Measurements from ENCODE around the gene SLX4IP. TPM values are rescaled to one million over a fixed set of nuclear protein-coding genes. Genes with fewer than 3 reads are reported as not detected.

SLX4IP gene
- total RNA-seq, 1 donor from 2014 or later = 8.6 TPM

DNA sequence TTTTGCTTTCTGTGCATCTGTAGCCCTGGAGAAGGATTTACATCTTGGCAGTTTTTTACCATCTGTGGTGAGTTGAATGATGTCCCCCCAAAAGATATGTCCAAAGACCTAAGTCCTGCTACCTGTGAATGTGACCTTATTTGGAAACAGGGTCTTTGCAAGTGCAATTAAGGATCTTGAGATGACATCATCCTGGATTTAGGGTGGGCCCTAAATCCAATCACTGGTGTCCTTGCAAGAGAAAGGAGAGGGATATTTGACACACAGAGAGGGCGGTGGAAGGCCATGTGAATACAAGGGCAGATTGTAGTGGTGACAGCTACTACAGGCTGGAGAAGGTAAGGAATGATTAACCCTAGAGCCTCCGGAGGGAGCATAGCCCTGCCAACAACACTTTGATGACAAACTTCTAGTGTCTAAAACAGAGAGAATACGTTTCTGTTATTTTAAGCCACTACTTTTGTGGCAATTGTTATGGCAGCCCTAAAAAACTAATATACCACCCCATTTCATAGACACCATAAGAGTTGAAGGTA is 36.2 kb upstream of the SLX4IP start:
- CTCF ChIA-PET = no interaction called here
- ATAC-seq (ENCODE audit: low read depth) = no peak
- Mint-ChIP-seq H3K27ac (no peak overlapping the region), H3K4me1 (no peaks in the 10 kb centered on the region), H3K27me3 (no peaks in the 10 kb centered on the region), H3K36me3 (ENCODE audit: low read depth) (peaks cover 10% of the 10 kb centered on the region), H3K9me3 (no peaks in the 10 kb centered on the region), H3K4me3 (no peak overlapping the region)
- POLR2A ChIA-PET = no interaction called here
- no peak for TF ChIP-seq CTCF (IDR thresholded peaks at IDR 0.05)
- intact Hi-C loops (cut with micrococcal nuclease) = no loop called here
- DNase-seq = no peak

DNA sequence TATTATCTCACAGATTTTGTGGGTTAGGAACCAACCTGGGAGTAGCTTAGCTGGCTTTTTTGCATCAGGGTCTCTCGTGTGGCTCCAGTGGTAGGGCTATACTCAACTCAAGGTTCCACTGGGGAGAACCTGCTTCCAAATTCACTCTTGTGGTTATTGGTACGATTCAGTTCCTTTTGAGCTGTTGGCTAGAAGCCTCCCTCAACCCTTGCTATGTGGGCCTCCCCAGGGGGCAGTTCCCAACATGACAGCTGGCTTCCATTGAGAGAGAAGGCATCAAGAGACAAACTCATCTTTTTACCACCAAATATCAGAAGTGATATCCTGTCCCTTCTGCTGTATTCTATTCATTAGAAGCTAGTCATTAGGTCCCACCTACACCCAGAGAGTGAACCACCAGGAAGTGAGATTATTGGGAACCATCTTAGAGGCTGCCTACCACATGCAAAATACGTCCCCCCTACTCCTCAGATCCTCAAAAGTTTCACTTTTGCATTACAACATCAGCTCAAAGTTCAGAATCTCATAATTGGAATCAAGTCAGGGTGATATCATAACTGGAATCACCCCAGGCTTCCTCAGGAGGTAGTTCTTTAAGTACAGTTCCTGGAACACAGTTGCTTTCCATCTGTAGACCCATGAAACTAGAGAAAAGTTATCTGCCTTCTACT is 32.0 kb upstream of the SLX4IP start:
- Mint-ChIP-seq H3K27ac (no peak overlapping the region), H3K4me3 (no peak overlapping the region), H3K27me3 (no peaks in the 10 kb centered on the region), H3K36me3 (ENCODE audit: low read depth) (peaks cover 36% of the 10 kb centered on the region), H3K4me1 (peaks cover 4% of the 10 kb centered on the region), H3K9me3 (no peaks in the 10 kb centered on the region)
- POLR2A ChIA-PET = no interaction called here
- no peak for DNase-seq
- no peak for ATAC-seq (ENCODE audit: low read depth)
- intact Hi-C loops (cut with micrococcal nuclease) = no loop called here
- TF ChIP-seq CTCF (IDR thresholded peaks at IDR 0.05) = no peak
- CTCF ChIA-PET = interaction anchor here (1.8 kb wide), 1 partner anchor 23 kb away, joined by 5 read pairs; no protein-coding TSS in a partner anchor

DNA sequence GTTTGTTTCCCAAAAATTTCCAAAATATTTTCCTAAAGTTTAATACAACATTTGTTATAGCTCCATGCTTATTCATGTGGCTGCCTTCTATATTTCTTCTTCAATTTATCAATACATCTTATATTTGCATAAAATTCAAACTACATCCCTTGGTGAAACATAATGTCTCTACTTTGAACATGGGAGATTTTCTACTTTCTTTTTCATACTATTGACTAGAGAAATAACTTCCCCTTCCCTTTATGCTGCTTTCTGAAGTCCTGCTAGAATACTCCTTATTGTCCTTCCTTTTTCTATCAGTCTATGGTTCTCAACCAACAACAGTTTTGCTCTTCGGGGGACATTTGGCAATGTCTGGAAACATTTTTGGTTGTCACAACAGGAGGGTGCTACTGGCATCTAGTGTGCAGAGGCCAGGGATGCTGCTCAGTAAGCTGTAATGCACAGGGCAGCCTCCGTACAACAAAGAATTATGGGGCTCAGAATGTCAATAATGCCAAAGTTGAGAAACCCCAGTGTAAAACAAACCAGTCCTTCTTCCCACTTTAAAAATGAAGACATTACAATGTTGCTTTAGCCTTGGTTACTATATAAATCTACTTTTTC is 31.0 kb upstream of the SLX4IP start:
- DNase-seq (no peak), ATAC-seq (ENCODE audit: low read depth) (no peak)
- ChIA-PET POLR2A (no interaction called here), CTCF (interaction anchor here (1.8 kb wide), 1 partner anchor 22 kb away, joined by 5 read pairs; no protein-coding TSS in a partner anchor)
- H3K36me3 Mint-ChIP-seq (ENCODE audit: low read depth) = peaks cover 37% of the 10 kb centered on the region
- no peak overlapping the region for H3K4me3 Mint-ChIP-seq
- H3K27me3 Mint-ChIP-seq = no peaks in the 10 kb centered on the region
- no peak overlapping the region for H3K27ac Mint-ChIP-seq
- intact Hi-C loops (cut with micrococcal nuclease) = no loop called here
- no peaks in the 10 kb centered on the region for H3K9me3 Mint-ChIP-seq
- H3K4me1 Mint-ChIP-seq = peaks cover 4% of the 10 kb centered on the region
- no peak for TF ChIP-seq CTCF (IDR thresholded peaks at IDR 0.05)

GRCh38 chr20:10404959-10405530 is 30.1 kb upstream of the SLX4IP start:
- ATAC-seq (ENCODE audit: low read depth) = no peak
- DNase-seq = no peak
- Mint-ChIP-seq H3K36me3 (ENCODE audit: low read depth) (peaks cover 37% of the 10 kb centered on the region), H3K27ac (no peak overlapping the region), H3K4me1 (peaks cover 4% of the 10 kb centered on the region), H3K27me3 (no peaks in the 10 kb centered on the region), H3K9me3 (no peaks in the 10 kb centered on the region), H3K4me3 (no peak overlapping the region)
- no peak for TF ChIP-seq CTCF (IDR thresholded peaks at IDR 0.05)
- POLR2A ChIA-PET = no interaction called here
- intact Hi-C loops (cut with micrococcal nuclease) = no loop called here
- CTCF ChIA-PET = no interaction called here

GRCh38 chr20:10408108-10408813 is 26.8 kb upstream of the SLX4IP start:
- Mint-ChIP-seq H3K4me3 (no peak overlapping the region), H3K27me3 (no peaks in the 10 kb centered on the region), H3K36me3 (ENCODE audit: low read depth) (peaks cover 49% of the 10 kb centered on the region), H3K4me1 (peaks cover 7% of the 10 kb centered on the region), H3K9me3 (no peaks in the 10 kb centered on the region), H3K27ac (no peak overlapping the region)
- intact Hi-C loops (cut with micrococcal nuclease) = no loop called here
- DNase-seq (no peak), ATAC-seq (ENCODE audit: low read depth) (no peak)
- no peak for TF ChIP-seq CTCF (IDR thresholded peaks at IDR 0.05)
- CTCF ChIA-PET = no interaction called here
- POLR2A ChIA-PET = no interaction called here

All from activated B cell treated with CpG ODN at 0.5 μM for 24 hours (primary cell).